T47D (cell line): ENCODE measurements around the gene ZNF444.
A peak's percentile ranks its signal among the peaks of the same experiment; 100 is the strongest.
"Not testable (repeated sequence)": the region's sequence is repeated elsewhere in the genome, so short reads cannot be mapped to it uniquely, and the experiment has no call there.

Experiments
- DNase-seq, 2 experiments: peaks; one replicate each; pipeline versions ENCODE4 v3.0.0 to v3.0.0-alpha.2; 2011 to 2012; ENCODE audit warnings: low read depth in 1 of 2, low spot score in 1 of 2
- JUND ChIP-seq: IDR thresholded peaks from 2 replicates; pipeline ENCODE4 v1.6.1; 2012; ENCODE audit warnings: low read depth
- in situ Hi-C: cut with HindIII; loops from 2 replicates; pipeline ENCODE4 v1.10.0; 2016; ENCODE audit warnings: low sequenced_read_pairs, low pct_unique_long_range_greater_than_20kb

ZNF444 gene

GRCh38 chr19:56163097-56163496 lies 22.0 kb downstream of the ZNF444 start:
- TF ChIP-seq JUND = no peak
- DNase-seq = no peak
- in situ Hi-C loops = no loop called here

GRCh38 chr19:56167064-56167578 lies 26.0 kb downstream of the ZNF444 start:
- in situ Hi-C loops = no loop called here
- no peak for TF ChIP-seq JUND
- DNase-seq = peak; percentile 46 to 63

DNA sequence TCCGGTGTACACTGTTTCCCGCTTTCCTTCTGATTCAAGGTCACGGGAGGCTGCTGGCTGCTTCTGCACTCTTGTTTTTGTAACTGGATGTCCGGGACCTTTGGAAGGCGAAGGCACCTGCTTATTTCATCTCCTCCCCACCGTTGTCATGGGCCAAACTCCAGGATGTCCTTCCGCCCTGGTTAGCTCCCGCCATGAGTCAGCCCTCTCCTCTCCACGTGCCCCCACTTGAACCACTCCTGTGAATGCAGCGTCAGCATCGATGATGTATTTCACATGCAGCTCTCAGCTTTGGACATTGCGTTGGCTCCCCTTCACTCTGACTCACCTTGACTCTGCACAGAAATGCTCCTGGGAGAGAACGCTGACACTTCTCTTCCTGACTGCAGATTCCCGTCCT lies 29.2 kb downstream of the ZNF444 start:
- DNase-seq = no peak
- TF ChIP-seq JUND = no peak
- in situ Hi-C loops = no loop called here

DNA sequence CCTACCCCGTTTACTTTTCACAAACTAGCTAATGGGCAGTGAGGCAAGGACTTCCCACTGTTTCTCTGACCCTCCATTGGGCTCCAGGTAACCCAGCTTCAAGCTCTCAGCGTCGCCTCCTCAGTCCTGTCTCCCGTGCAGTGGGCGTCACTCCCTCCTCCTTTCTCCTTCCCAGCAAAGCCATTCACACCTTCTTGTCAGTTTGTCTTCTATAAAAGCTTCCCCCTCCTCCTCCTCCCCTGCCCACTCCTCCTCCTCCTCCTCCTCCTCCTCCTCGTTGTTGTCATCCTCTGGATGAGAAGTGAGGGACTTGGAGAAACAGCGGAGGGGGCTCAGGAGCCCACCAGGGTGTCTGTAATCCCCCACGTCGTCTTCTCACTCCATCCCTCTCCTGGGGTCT lies 33.0 kb downstream of the ZNF444 start:
- DNase-seq = no peak
- no peak for TF ChIP-seq JUND
- in situ Hi-C loops = no loop called here

GRCh38 chr19:56174550-56174949 lies 33.5 kb downstream of the ZNF444 start:
- in situ Hi-C loops = no loop called here
- DNase-seq = no peak
- no peak for TF ChIP-seq JUND

DNA sequence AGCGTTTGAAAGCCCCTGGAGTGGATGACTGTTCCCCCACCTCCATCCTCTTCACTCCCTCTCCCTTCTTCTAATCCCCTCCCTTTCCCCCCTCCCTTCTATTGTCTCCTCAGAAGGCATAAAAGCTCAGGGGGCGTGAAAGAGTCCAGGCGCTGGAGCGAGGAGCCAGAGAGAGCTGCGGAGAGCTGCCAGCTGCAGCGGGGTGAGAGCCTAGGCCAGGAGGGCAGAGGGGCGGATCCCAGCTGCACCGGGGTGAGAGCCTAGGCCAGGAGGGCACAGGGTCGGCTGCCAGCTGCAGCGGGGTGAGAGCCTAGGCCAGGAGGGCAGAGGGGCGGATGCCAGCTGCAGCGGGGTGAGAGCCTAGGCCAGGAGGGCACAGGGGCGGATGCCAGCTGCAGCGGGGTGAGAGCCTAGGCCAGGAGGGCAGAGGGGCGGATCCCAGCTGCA lies 34.8 kb downstream of the ZNF444 start, which contains the start of gene GALP:
TSS of gene GALP (plus strand) at position 148 of the 447 bp plus-strand sequence. CDS start 1,101 bp downstream, outside the sequence.
- in situ Hi-C loops, DNase-seq: not testable (repeated sequence)

GRCh38 chr19:56176310-56176709 lies 35.2 kb downstream of the ZNF444 start:
- in situ Hi-C loops, DNase-seq: not testable (repeated sequence)

- in situ Hi-C loops = no loop called here
- DNase-seq = no peak
- no peak for TF ChIP-seq JUND
Observed at GRCh38 chr19:56176881-56177280, 35.8 kb downstream of the ZNF444 start.

DNA sequence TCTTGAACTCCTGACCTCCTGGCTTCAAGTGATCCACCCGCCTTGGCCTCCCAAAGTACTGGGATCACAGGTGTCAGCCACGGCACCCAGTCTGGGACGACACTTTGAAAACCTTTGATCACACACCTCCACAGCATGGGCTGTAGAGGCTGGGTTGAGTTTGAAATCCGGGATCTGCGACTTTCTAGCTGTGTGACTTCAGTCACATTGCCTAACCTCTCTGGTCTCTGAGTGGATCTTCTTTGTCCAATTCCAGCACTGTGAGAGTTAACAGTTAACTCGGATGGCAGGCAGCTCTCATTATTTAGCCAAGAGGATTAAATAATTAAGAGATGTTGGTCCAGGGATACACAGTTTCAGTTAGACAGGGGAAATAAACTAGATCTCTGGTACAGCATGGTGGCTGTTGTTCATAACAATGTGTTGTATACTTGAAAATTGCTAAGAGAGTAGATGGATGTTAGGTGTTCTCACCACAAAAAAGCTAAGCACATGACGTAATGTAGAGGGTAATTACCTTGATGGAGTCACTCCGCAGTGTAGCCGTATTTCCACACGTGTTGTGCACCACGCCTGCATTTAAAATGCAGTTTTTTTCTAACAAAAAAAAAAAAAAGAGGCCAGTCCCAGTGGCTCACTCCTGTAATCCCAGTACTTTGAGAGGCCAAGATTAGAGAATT lies 36.6 kb downstream of the ZNF444 start:
- no peak for TF ChIP-seq JUND
- in situ Hi-C loops = no loop called here
- DNase-seq = no peak

DNA sequence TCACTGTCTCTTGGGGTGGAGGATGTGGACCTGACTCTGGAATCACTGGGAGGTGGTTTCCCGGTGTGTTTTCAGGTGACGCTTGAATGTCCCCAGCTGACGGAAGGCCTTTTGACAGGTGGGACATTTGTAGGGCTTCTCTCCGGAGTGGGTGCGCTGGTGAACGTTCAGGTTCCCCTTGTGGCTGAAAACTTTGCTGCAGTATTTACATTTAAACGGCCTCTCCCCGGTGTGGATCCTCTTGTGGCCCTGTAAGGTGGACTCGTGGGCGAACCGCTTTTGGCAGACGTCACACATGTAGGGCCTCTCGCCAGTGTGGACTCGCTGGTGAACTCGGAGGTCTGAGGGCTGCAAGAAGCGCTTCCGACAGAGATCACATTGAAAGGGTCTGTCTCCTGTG lies 48.7 kb downstream of the ZNF444 start:
- no peak for DNase-seq
- in situ Hi-C loops = no loop called here
- no peak for TF ChIP-seq JUND

- TF ChIP-seq JUND = no peak
- in situ Hi-C loops = no loop called here
- DNase-seq = no peak
Observed at GRCh38 chr19:56191115-56191514, 50.0 kb downstream of the ZNF444 start.

GRCh38 chr19:56191711-56192110 lies 50.6 kb downstream of the ZNF444 start:
- in situ Hi-C loops = no loop called here
- no peak for TF ChIP-seq JUND
- DNase-seq = no peak

GRCh38 chr19:56193981-56194640 lies 53.0 kb downstream of the ZNF444 start:
- in situ Hi-C loops = no loop called here
- TF ChIP-seq JUND = no peak
- DNase-seq = no peak

DNA sequence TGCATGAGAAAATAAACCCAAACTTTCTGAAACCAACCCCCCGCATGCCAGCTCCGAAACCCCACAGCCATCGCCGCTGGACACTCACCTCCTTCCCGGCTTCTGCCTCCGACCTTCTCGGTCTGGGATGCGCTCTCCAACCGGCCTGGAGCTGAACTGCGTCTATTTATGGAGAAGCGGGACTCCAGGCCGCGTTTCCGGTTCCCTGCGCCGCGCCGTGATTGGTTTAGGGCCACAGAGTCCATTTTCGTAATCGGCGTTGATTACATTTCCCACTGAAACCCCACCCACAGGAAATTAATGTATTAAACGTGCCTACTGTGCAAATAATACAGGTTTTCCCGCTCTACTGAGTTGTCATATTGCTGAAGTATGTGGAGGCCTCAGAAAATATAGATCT lies 56.6 kb downstream of the ZNF444 start, which contains the start of gene ZSCAN5B:
TSS of gene ZSCAN5B (minus strand) at position 138 of the 400 bp plus-strand sequence. CDS start 4,731 bp downstream, outside the sequence.
- in situ Hi-C loops, DNase-seq: not testable (repeated sequence)
